ENCODE data around the gene IGSF6. TPM values are rescaled to one million over a fixed set of nuclear protein-coding genes. Genes with fewer than 3 reads are reported as not detected.
A peak's percentile ranks its signal among the peaks of the same experiment; 100 is the strongest.

Gene IGSF6
- total and polyA plus RNA-seq, 9 of the 15 experiments (the other 6 are each of a cell fraction or from before 2014, with no cell fraction given): 0.07 TPM; not detected in 8

- 0 out of 2 replicates have a peak, but pooled peaks have one; percentile 86 for TF ChIP-seq NR1H2 (CRISPR knock-in tag; IDR thresholded peaks at IDR 0.05)
- 0 out of 4 replicates have a peak, but pooled peaks of 1 of the 2 experiments have one; percentile 22 for TF ChIP-seq FOXA3 (CRISPR knock-in tag; conservative IDR thresholded peaks at IDR 0.05 in 1 of 2, IDR thresholded peaks at IDR 0.05 in 1 of 2)
- no peak for TF ChIP-seq SMAD3 (CRISPR knock-in tag; conservative IDR thresholded peaks at IDR 0.05)
- TF ChIP-seq SLC30A9 (CRISPR knock-in tag; IDR thresholded peaks at IDR 0.05): no peak
- no peak for TF ChIP-seq ZBTB49 (CRISPR knock-in tag; IDR thresholded peaks at IDR 0.05; ENCODE audit: borderline replicate concordance)
- no peak for TF ChIP-seq NCOA4 (IDR thresholded peaks at IDR 0.05; ENCODE audit: partially characterized antibody)
- peak; percentile 67 for TF ChIP-seq RBBP5 (IDR thresholded peaks at IDR 0.05; ENCODE audit: borderline replicate concordance, insufficient read depth, low read length, poor library complexity, severe bottlenecking)
- no peak for TF ChIP-seq HIVEP1 (CRISPR knock-in tag; IDR thresholded peaks at IDR 0.05)
- no peak for TF ChIP-seq CHD7 (IDR thresholded peaks at IDR 0.05; ENCODE audit: low read depth, low read length)
- TF ChIP-seq FOXK2 (conservative IDR thresholded peaks at IDR 0.05 in 1 of 2, IDR thresholded peaks at IDR 0.05 in 1 of 2; ENCODE audit: low read depth in 2 of 2): peak; percentile 79 to 80
- peak; percentile 72 for TF ChIP-seq PML (IDR thresholded peaks at IDR 0.05; ENCODE audit: low read length)
Measured at GRCh38 chr16:21611556-21612384, 40.6 kb downstream of the IGSF6 start (continued).
